Tibial artery (tissue), 4 donors: ENCODE data around the gene THBS2.
"Not testable (repeated sequence)": the region's sequence is repeated elsewhere in the genome, so short reads cannot be mapped to it uniquely, and the experiment has no call there.

Experiments
- DNase-seq, 2 donors: peaks; one replicate each; pipeline ENCODE4 v3.0.0-alpha.2; 2019
- H3K27ac ChIP-seq, 2 donors: fragments of 200-600 bp; sonication (generic) in 1 of 2; 1 replicate in 1 of 2; 2 replicates in 1 of 2; pipeline ENCODE4 v1.5.1; 2018 to 2019; ENCODE audit warnings: mild to moderate bottlenecking in 1 of 2
- H3K27me3 ChIP-seq, 2 donors: fragments of 200-600 bp; sonication (generic) in 1 of 2; one replicate each; pipeline versions ENCODE4 v1.5.1 to v1.6.0; 2016 to 2019
- H3K36me3 ChIP-seq, 3 donors: fragments of 200-600 bp; sonication (generic) in 2 of 3; one replicate each; pipeline ENCODE4 v1.5.1; 2016 to 2019; ENCODE audit warnings: mild to moderate bottlenecking in 2 of 3
- H3K4me1 ChIP-seq, 4 donors: fragments of 200-600 bp; sonication (generic) in 2 of 4; 1 replicate in 3 of 4; 2 replicates in 1 of 4; pipeline ENCODE4 v1.5.1; 2016 to 2019
- H3K4me3 ChIP-seq, 2 donors: fragments of 200-600 bp; sonication (generic) in 1 of 2; 1 replicate in 1 of 2; 2 replicates in 1 of 2; pipeline ENCODE4 v1.5.1; 2018 to 2019; ENCODE audit warnings: mild to moderate bottlenecking in 2 of 2
- H3K9me3 ChIP-seq, 3 donors: fragments of 200-600 bp; sonication (generic) in 1 of 3; one replicate each; pipeline ENCODE4 v1.5.1; 2016 to 2019
- CTCF ChIP-seq, 2 experiments: fragments of 200-600 bp in 1 of 2; fragments of 450-650 bp in 1 of 2; IDR thresholded peaks; one replicate each; pipeline ENCODE4 v1.5.1; 2017 to 2019; ENCODE audit warnings: antibody characterized with exemption in 2 of 2, mild to moderate bottlenecking in 1 of 2, moderate library complexity in 1 of 2
- intact Hi-C: fragments of 100-400 bp; cut with DNase I; formaldehyde crosslinking; loops from one replicate; pipeline ENCODE4 v1.15.0; 2023; ENCODE audit warnings: low total_unique reads

THBS2 gene

GRCh38 chr6:169186496-169187169 lies 67.0 kb downstream of the THBS2 start:
- no peaks in the 10 kb centered on the region for H3K36me3 ChIP-seq
- intact Hi-C loops: no loop called here

DNA sequence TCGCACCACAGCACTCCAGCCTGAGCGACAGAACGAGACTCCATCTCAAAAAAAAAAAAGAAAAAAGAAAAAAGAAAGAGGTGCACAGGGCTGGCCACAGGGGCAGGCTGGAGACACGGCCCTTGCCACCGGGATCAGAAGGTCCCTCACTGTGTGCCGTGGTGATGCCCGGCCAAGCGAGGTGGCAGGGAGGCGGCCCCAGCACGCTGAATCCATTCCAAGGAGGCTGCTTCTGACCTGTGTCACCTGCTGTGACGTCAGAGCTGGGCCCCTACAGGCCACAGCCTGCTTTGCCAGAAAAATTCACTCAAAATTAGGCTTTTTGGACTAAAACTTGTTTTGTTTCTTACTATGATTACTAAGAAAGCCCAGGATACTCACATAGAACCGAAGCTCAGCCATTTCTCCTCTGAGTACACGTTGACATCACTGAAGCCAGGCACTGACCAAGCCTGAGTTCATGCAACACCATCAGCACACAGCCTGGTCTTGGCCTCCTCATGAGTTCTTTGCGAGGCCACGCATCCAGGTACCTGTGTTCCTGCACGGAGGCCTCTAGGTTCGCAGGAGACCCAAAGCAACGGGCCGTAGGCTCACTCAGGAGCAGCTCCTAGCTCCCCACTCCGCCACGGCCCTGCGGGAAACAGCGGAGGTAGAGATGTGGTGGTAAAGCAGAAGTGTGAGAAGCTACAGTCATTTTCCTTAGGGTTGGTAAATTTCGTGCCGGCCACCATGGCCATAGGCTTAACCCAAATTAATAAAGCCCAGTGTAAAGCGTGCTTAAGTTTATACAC lies 67.8 kb downstream of the THBS2 start:
- H3K4me3 ChIP-seq: no peak overlapping the region
- H3K9me3 ChIP-seq: no peaks in the 10 kb centered on the region
- no peak for DNase-seq
- H3K4me1 ChIP-seq: peaks cover 2 to 25% (median 16%) of the 10 kb centered on the region in 4 donors
- no peak for TF ChIP-seq CTCF (IDR thresholded peaks at IDR 0.05)
- H3K36me3 ChIP-seq: no peaks in the 10 kb centered on the region
- no peaks in the 10 kb centered on the region for H3K27me3 ChIP-seq
- intact Hi-C loops: no loop called here
- H3K27ac ChIP-seq: no peak overlapping the region

More at GRCh38 chr6:169186496-169187169, 67.0 kb downstream of the THBS2 start:
- Histone ChIP-seq H3K27me3 (no peaks in the 10 kb centered on the region), H3K27ac (no peak overlapping the region), H3K9me3 (no peaks in the 10 kb centered on the region), H3K4me1 (peaks cover 7 to 33% (median 23%) of the 10 kb centered on the region in 4 donors), H3K4me3 (no peak overlapping the region)
- no peak for TF ChIP-seq CTCF (IDR thresholded peaks at IDR 0.05)
- no peak for DNase-seq

DNA sequence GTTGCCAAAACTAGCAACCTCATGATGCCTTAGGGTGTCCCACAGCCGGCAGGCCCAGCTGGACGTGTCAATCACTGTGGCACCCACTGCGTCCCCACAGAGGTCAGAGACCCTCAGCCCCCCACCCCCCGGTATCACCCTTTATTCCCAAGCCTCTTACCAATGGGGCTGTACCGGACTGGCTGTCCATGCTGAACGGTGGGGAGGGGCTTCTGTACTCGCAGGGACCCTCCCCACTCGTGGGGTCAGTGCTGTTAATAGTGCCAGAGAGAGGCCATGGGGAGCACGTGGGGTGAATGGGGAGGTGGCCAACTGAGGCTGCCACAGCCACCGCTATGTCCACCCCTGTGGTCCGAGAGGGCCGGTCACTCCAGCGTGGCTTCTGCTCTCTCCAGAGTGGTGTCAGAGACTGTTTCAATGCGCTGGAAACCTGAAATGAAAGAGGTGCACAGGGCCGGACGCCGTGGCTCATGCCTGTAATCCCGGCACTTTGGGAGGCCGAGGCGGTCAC lies 68.6 kb downstream of the THBS2 start:
- Histone ChIP-seq H3K36me3 (no peaks in the 10 kb centered on the region), H3K9me3 (no peaks in the 10 kb centered on the region), H3K27me3 (no peaks in the 10 kb centered on the region), H3K4me1 (peaks cover 0 to 17% (median 10%) of the 10 kb centered on the region in 4 donors), H3K27ac (peak overlapping the region in 1 of 2 donors; percentile 17), H3K4me3 (no peak overlapping the region)
- intact Hi-C loops: no loop called here
- DNase-seq: no peak
- TF ChIP-seq CTCF (IDR thresholded peaks at IDR 0.05): no peak

- H3K36me3 ChIP-seq: no peaks in the 10 kb centered on the region
- no peaks in the 10 kb centered on the region for H3K27me3 ChIP-seq
- DNase-seq: no peak
- H3K27ac ChIP-seq: peak overlapping the region in 1 of 2 donors; percentile 17
- intact Hi-C loops: no loop called here
- peaks cover 0 to 11% (median 3%) of the 10 kb centered on the region in 4 donors for H3K4me1 ChIP-seq
- no peak for TF ChIP-seq CTCF (IDR thresholded peaks at IDR 0.05)
- no peak overlapping the region for H3K4me3 ChIP-seq
- H3K9me3 ChIP-seq: no peaks in the 10 kb centered on the region
Measured at GRCh38 chr6:169184419-169184818, 69.2 kb downstream of the THBS2 start.

- no peak for TF ChIP-seq CTCF (IDR thresholded peaks at IDR 0.05)
- H3K27me3 ChIP-seq: no peaks in the 10 kb centered on the region
- H3K4me1 ChIP-seq: peaks cover 0 to under 1% (median 0%) of the 10 kb centered on the region in 4 donors
- DNase-seq: no peak
- H3K9me3 ChIP-seq: no peaks in the 10 kb centered on the region
- H3K36me3 ChIP-seq: no peaks in the 10 kb centered on the region
- H3K27ac ChIP-seq: no peak overlapping the region
- intact Hi-C loops: no loop called here
- H3K4me3 ChIP-seq: no peak overlapping the region
Measured at GRCh38 chr6:169183233-169183632, 70.4 kb downstream of the THBS2 start.

GRCh38 chr6:169179831-169180230 lies 73.8 kb downstream of the THBS2 start:
- H3K4me3 ChIP-seq, H3K27ac ChIP-seq, H3K36me3 ChIP-seq, H3K4me1 ChIP-seq, intact Hi-C loops, H3K27me3 ChIP-seq, H3K9me3 ChIP-seq, DNase-seq: not testable (repeated sequence)
